ENCODE measurements around the gene KCNK6. TPM values are rescaled to one million over a fixed set of nuclear protein-coding genes. Genes with fewer than 3 reads are reported as not detected.
A peak's percentile ranks its signal among the peaks of the same experiment; 100 is the strongest.

KCNK6 gene
- total and polyA plus RNA-seq, 10 of the 15 experiments (the other 5 are each of a cell fraction or from before 2014, with no cell fraction given): 0.04 to 1.4 (median 1.1) TPM

GRCh38 chr19:38373907-38374331 is 54.3 kb downstream of the KCNK6 start:
- FAIRE-seq: no peak
- H3K36me3 ChIP-seq (ENCODE audit: control insufficient read depth in 2 of 2, insufficient read depth in 2 of 2, low read length in 1 of 2): peaks cover 0 to 10% of the 10 kb centered on the region in 2 experiments; a peak in 2 of 4 replicates
- H3K9ac ChIP-seq (ENCODE audit: control insufficient read depth, insufficient read depth, low read length): peak overlapping the region; percentile 73
- in situ Hi-C loops (cut with MboI) (loop anchor here (5.0 kb wide), 1 partner anchor 37 kb away; the partner anchor contains the start of gene CATSPERG), intact Hi-C loops (cut with micrococcal nuclease; ENCODE audit: unreplicated experiment) (loop anchor here (1.0 kb wide), 1 partner anchor 39 kb away; the partner anchor contains the start of gene CATSPERG)
- H3K4me3 ChIP-seq: peak overlapping the region; percentile 62; the same call in 1 of the 2 replicates
- POLR2A ChIA-PET: interaction anchor here (0.6 to 2.6 kb wide), 14 partner anchors 11 to 908 kb away, joined by 3 to 26 read pairs (median 4); partner anchors contain the start of genes CATSPERG, FAM98C, GGN and NFKBIB
- H3K9me3 ChIP-seq (replicated peaks; ENCODE audit: control insufficient read depth, insufficient read depth, low read length): no peaks in the 10 kb centered on the region
- TSS peak; percentile 93 for BruUV-seq (replicated peaks)
- ATAC-seq: no peak
- RAD21 ChIA-PET (ENCODE audit: unreplicated experiment): interaction anchor here (0.5 to 4.8 kb wide), 18 partner anchors 14 to 556 kb away, joined by 3 to 46 read pairs (median 4); partner anchors contain the start of genes ACTN4, CATSPERG, EIF3K and FAM98C
- H3K4me2 ChIP-seq (ENCODE audit: control insufficient read depth, insufficient read depth): peak overlapping the region; percentile 94
- H3K27me3 ChIP-seq (replicated peaks in 1 of 2; ENCODE audit: control insufficient read depth in 2 of 2, insufficient read depth in 2 of 2, low read length in 1 of 2): peaks cover 0 to 2% of the 10 kb centered on the region in 2 experiments; a peak in 1 of 4 replicates
- H3K79me2 ChIP-seq (ENCODE audit: control insufficient read depth, insufficient read depth, low read length): peaks cover 26% of the 10 kb centered on the region
- peak overlapping the region; percentile 76 for H3K27ac ChIP-seq (ENCODE audit: control insufficient read depth, insufficient read depth)
- CTCF ChIA-PET: interaction anchor here (0.7 to 2.8 kb wide), 15 partner anchors 14 to 556 kb away, joined by 3 to 34 read pairs (median 4); partner anchors contain the start of genes CATSPERG, FAM98C, GGN and MRPS12
- peaks cover 14% of the 10 kb centered on the region for H3K4me1 ChIP-seq (ENCODE audit: control insufficient read depth, insufficient read depth, low read length)
- peak overlapping the region; percentile 99 for H2AFZ ChIP-seq (ENCODE audit: control insufficient read depth, low read depth, low read length)
- H4K20me1 ChIP-seq (ENCODE audit: control insufficient read depth, insufficient read depth): no peaks in the 10 kb centered on the region
- WGBS (ENCODE audit: insufficient coverage, insufficient replicate concordance, low lambda C conversion rate, missing lambda C conversion rate): 45% methylated on average over 6 of the region's 6 CpGs
- SMC1A ChIA-PET (ENCODE audit: uncharacterized antibody, unreplicated experiment): interaction anchor here (0.6 to 1.7 kb wide), 8 partner anchors 29 to 474 kb away, joined by 3 to 21 read pairs (median 6); partner anchors contain the start of genes ACTN4, CATSPERG and FAM98C
- no peak for DNase-seq (ENCODE audit: low read depth, low spot score)
- no peak for TF ChIP-seq RFX5 (IDR thresholded peaks at IDR 0.05; ENCODE audit: low read depth, low read length)
- no peak for TF ChIP-seq RAD21 (IDR thresholded peaks at IDR 0.05; ENCODE audit: insufficient read depth, low read depth, low read length)
- TF ChIP-seq ZNF622 (IDR thresholded peaks at IDR 0.05): no peak
- peak; percentile 44; the same call in 1 of the 2 replicates for TF ChIP-seq PAX8 (IDR thresholded peaks at IDR 0.05)
- TF ChIP-seq SMAD1 (IDR thresholded peaks at IDR 0.05; ENCODE audit: low read depth, partially characterized antibody): no peak
- no peak for TF ChIP-seq ZNF207 (IDR thresholded peaks at IDR 0.05; ENCODE audit: borderline replicate concordance)
- no peak for TF ChIP-seq IRF5 (IDR thresholded peaks at IDR 0.05; ENCODE audit: borderline replicate concordance)
- TF ChIP-seq GATAD2B (conservative IDR thresholded peaks at IDR 0.05; ENCODE audit: low read depth): no peak
- TF ChIP-seq, protein P1, sequence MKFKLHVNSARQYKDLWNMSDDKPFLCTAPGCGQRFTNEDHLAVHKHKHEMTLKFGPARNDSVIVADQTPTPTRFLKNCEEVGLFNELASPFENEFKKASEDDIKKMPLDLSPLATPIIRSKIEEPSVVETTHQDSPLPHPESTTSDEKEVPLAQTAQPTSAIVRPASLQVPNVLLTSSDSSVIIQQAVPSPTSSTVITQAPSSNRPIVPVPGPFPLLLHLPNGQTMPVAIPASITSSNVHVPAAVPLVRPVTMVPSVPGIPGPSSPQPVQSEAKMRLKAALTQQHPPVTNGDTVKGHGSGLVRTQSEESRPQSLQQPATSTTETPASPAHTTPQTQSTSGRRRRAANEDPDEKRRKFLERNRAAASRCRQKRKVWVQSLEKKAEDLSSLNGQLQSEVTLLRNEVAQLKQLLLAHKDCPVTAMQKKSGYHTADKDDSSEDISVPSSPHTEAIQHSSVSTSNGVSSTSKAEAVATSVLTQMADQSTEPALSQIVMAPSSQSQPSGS (IDR thresholded peaks at IDR 0.05; ENCODE audit: low read length): no peak
- TF ChIP-seq ZNF24 (IDR thresholded peaks at IDR 0.05): no peak
- TF ChIP-seq IKZF2 (IDR thresholded peaks at IDR 0.05): 0 out of 4 replicates have a peak, but pooled peaks of 1 of the 2 experiments have one; percentile 17
- TF ChIP-seq ZNF384 (IDR thresholded peaks at IDR 0.05; ENCODE audit: borderline replicate concordance, low read depth, low read length): no peak
- TF ChIP-seq, protein P2, sequence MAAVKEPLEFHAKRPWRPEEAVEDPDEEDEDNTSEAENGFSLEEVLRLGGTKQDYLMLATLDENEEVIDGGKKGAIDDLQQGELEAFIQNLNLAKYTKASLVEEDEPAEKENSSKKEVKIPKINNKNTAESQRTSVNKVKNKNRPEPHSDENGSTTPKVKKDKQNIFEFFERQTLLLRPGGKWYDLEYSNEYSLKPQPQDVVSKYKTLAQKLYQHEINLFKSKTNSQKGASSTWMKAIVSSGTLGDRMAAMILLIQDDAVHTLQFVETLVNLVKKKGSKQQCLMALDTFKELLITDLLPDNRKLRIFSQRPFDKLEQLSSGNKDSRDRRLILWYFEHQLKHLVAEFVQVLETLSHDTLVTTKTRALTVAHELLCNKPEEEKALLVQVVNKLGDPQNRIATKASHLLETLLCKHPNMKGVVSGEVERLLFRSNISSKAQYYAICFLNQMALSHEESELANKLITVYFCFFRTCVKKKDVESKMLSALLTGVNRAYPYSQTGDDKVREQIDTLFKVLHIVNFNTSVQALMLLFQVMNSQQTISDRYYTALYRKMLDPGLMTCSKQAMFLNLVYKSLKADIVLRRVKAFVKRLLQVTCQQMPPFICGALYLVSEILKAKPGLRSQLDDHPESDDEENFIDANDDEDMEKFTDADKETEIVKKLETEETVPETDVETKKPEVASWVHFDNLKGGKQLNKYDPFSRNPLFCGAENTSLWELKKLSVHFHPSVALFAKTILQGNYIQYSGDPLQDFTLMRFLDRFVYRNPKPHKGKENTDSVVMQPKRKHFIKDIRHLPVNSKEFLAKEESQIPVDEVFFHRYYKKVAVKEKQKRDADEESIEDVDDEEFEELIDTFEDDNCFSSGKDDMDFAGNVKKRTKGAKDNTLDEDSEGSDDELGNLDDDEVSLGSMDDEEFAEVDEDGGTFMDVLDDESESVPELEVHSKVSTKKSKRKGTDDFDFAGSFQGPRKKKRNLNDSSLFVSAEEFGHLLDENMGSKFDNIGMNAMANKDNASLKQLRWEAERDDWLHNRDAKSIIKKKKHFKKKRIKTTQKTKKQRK (IDR thresholded peaks at IDR 0.05; ENCODE audit: low read depth, low read length): no peak
- TF ChIP-seq SUPT20H (IDR thresholded peaks at IDR 0.05; ENCODE audit: borderline replicate concordance, control insufficient read depth, low read depth, low read length): no peak
